Measurements from ENCODE around the gene METTL16. TPM values are rescaled to one million over a fixed set of nuclear protein-coding genes. Genes with fewer than 3 reads are reported as not detected.

METTL16 gene
- polyA plus RNA-seq, 1 experiment: 10.4 TPM

GRCh38 chr17:2406903-2407790 is 104.5 kb downstream of the METTL16 start:
- ChIA-PET POLR2A (interaction anchor here (0.9 kb wide), 1 partner anchor 14 kb away, joined by 3 read pairs; no protein-coding TSS in a partner anchor), CTCF (interaction anchor here (0.9 to 8.4 kb wide), 4 partner anchors 9 to 24 kb away, joined by 3 to 77 read pairs (median 23); no protein-coding TSS in a partner anchor)
- H3K36me3 ChIP-seq (ENCODE audit: control insufficient read depth, insufficient read depth, low read length): no peaks in the 10 kb centered on the region
- H3K4me3 ChIP-seq (ENCODE audit: low read depth, low read length): no peak overlapping the region
- TF ChIP-seq CTCF (IDR thresholded peaks at IDR 0.05; ENCODE audit: insufficient read depth, low read depth, low read length): no peak
- DNase-seq (ENCODE audit: low read depth): peak; percentile 87
- H3K27me3 ChIP-seq (ENCODE audit: control insufficient read depth, insufficient read depth, low read length): no peaks in the 10 kb centered on the region

- no peak for DNase-seq (ENCODE audit: low read depth)
- POLR2A ChIA-PET: interaction anchor here (0.9 kb wide), 1 partner anchor 13 kb away, joined by 3 read pairs; no protein-coding TSS in a partner anchor
- CTCF ChIA-PET: interaction anchor here (0.9 to 8.4 kb wide), 4 partner anchors 10 to 23 kb away, joined by 3 to 77 read pairs (median 23); no protein-coding TSS in a partner anchor
- Histone ChIP-seq H3K36me3 (ENCODE audit: control insufficient read depth, insufficient read depth, low read length) (no peaks in the 10 kb centered on the region), H3K27me3 (ENCODE audit: control insufficient read depth, insufficient read depth, low read length) (no peaks in the 10 kb centered on the region), H3K4me3 (ENCODE audit: low read depth, low read length) (no peak overlapping the region)
- no peak for TF ChIP-seq CTCF (IDR thresholded peaks at IDR 0.05; ENCODE audit: insufficient read depth, low read depth, low read length)
Observed at GRCh38 chr17:2406271-2406902, 105.3 kb downstream of the METTL16 start.

- DNase-seq (ENCODE audit: low read depth): peak; percentile 82
- ChIA-PET POLR2A (no interaction called here), CTCF (interaction anchor here (1.0 to 8.4 kb wide), 4 partner anchors 11 to 29 kb away, joined by 4 to 77 read pairs (median 13); no protein-coding TSS in a partner anchor)
- TF ChIP-seq CTCF (IDR thresholded peaks at IDR 0.05; ENCODE audit: insufficient read depth, low read depth, low read length): no peak
- Histone ChIP-seq H3K4me3 (ENCODE audit: low read depth, low read length) (no peak overlapping the region), H3K36me3 (ENCODE audit: control insufficient read depth, insufficient read depth, low read length) (no peaks in the 10 kb centered on the region), H3K27me3 (ENCODE audit: control insufficient read depth, insufficient read depth, low read length) (no peaks in the 10 kb centered on the region)
Observed at GRCh38 chr17:2405247-2405926, 106.3 kb downstream of the METTL16 start.

GRCh38 chr17:2403044-2403443 is 108.6 kb downstream of the METTL16 start:
- Histone ChIP-seq H3K36me3 (ENCODE audit: control insufficient read depth, insufficient read depth, low read length) (peaks cover under 1% of the 10 kb centered on the region; the same call in 1 of the 2 replicates), H3K4me3 (ENCODE audit: low read depth, low read length) (no peak overlapping the region), H3K27me3 (ENCODE audit: control insufficient read depth, insufficient read depth, low read length) (no peaks in the 10 kb centered on the region)
- TF ChIP-seq CTCF (IDR thresholded peaks at IDR 0.05; ENCODE audit: insufficient read depth, low read depth, low read length): no peak
- CTCF ChIA-PET: interaction anchor here (0.9 to 8.4 kb wide), 3 partner anchors 12 to 20 kb away, joined by 3 to 77 read pairs (median 18); no protein-coding TSS in a partner anchor
- no peak for DNase-seq (ENCODE audit: low read depth)
- POLR2A ChIA-PET: no interaction called here

All from BJ (cell line).